GM18498 (cell line): ENCODE results near the gene ZNF415.
"Not testable (repeated sequence)": the region's sequence is repeated elsewhere in the genome, so short reads cannot be mapped to it uniquely, and the experiment has no call there.

Experiments
- ATAC-seq: cut with Tn5 transposase; IDR thresholded peaks from one replicate; pipeline ENCODE4 v1.9.1; 2021; ENCODE audit warnings: mild to moderate bottlenecking, moderate library complexity; ENCODE audit not compliant: unreplicated experiment

ZNF415 gene

GRCh38 chr19:53102756-53103233 lies 29.9 kb downstream of the ZNF415 start:
- ATAC-seq = peak; percentile 28

- no peak for ATAC-seq
Observed at GRCh38 chr19:53102206-53102755, 30.4 kb downstream of the ZNF415 start.

- no peak for ATAC-seq
Observed at GRCh38 chr19:53101518-53101917, 31.2 kb downstream of the ZNF415 start.

- ATAC-seq = not testable (repeated sequence)
Observed at GRCh38 chr19:53098570-53098969, 34.1 kb downstream of the ZNF415 start.

GRCh38 chr19:53096982-53097690 lies 35.6 kb downstream of the ZNF415 start:
- not testable (repeated sequence) for ATAC-seq

- ATAC-seq = not testable (repeated sequence)
Observed at GRCh38 chr19:53096579-53096978, 36.1 kb downstream of the ZNF415 start.

GRCh38 chr19:53094754-53095575 lies 37.7 kb downstream of the ZNF415 start:
- no peak for ATAC-seq

- ATAC-seq = no peak
Observed at GRCh38 chr19:53092723-53093122, 40.0 kb downstream of the ZNF415 start.

GRCh38 chr19:53091413-53092254 lies 41.1 kb downstream of the ZNF415 start:
- no peak for ATAC-seq

- ATAC-seq = no peak
Observed at GRCh38 chr19:53088091-53088490, 44.6 kb downstream of the ZNF415 start.

GRCh38 chr19:53086949-53087348 lies 45.8 kb downstream of the ZNF415 start:
- ATAC-seq = no peak

- no peak for ATAC-seq
Observed at GRCh38 chr19:53085496-53085895, 47.2 kb downstream of the ZNF415 start.

- no peak for ATAC-seq
Observed at GRCh38 chr19:53082929-53083328, 49.8 kb downstream of the ZNF415 start.

- ATAC-seq = no peak
Observed at GRCh38 chr19:53079313-53079924, 53.3 kb downstream of the ZNF415 start.

GRCh38 chr19:53078668-53079067 lies 54.0 kb downstream of the ZNF415 start:
- no peak for ATAC-seq

- ATAC-seq = no peak
Observed at GRCh38 chr19:53076984-53077383, 55.7 kb downstream of the ZNF415 start.

- no peak for ATAC-seq
Observed at GRCh38 chr19:53068834-53069233, 63.9 kb downstream of the ZNF415 start.

GRCh38 chr19:53068199-53068598 lies 64.5 kb downstream of the ZNF415 start:
- no peak for ATAC-seq

GRCh38 chr19:53057904-53058580 lies 74.7 kb downstream of the ZNF415 start:
- no peak for ATAC-seq
